ENCODE measurements around the gene GMPS.

- TF ChIP-seq EP300 (IDR thresholded peaks at IDR 0.05; ENCODE audit: borderline replicate concordance) (no peak), EGR1 (IDR thresholded peaks at IDR 0.05) (no peak), CEBPB (IDR thresholded peaks at IDR 0.05) (no peak), YY1 (IDR thresholded peaks at IDR 0.05; ENCODE audit: low read depth) (no peak), TAF1 (IDR thresholded peaks at IDR 0.05; ENCODE audit: low read depth) (no peak), NFIC (IDR thresholded peaks at IDR 0.05) (no peak), MAX (IDR thresholded peaks at IDR 0.05) (no peak), RAD21 (IDR thresholded peaks at IDR 0.05; ENCODE audit: low read depth) (no peak)
- TF ChIP-seq, protein P1, sequence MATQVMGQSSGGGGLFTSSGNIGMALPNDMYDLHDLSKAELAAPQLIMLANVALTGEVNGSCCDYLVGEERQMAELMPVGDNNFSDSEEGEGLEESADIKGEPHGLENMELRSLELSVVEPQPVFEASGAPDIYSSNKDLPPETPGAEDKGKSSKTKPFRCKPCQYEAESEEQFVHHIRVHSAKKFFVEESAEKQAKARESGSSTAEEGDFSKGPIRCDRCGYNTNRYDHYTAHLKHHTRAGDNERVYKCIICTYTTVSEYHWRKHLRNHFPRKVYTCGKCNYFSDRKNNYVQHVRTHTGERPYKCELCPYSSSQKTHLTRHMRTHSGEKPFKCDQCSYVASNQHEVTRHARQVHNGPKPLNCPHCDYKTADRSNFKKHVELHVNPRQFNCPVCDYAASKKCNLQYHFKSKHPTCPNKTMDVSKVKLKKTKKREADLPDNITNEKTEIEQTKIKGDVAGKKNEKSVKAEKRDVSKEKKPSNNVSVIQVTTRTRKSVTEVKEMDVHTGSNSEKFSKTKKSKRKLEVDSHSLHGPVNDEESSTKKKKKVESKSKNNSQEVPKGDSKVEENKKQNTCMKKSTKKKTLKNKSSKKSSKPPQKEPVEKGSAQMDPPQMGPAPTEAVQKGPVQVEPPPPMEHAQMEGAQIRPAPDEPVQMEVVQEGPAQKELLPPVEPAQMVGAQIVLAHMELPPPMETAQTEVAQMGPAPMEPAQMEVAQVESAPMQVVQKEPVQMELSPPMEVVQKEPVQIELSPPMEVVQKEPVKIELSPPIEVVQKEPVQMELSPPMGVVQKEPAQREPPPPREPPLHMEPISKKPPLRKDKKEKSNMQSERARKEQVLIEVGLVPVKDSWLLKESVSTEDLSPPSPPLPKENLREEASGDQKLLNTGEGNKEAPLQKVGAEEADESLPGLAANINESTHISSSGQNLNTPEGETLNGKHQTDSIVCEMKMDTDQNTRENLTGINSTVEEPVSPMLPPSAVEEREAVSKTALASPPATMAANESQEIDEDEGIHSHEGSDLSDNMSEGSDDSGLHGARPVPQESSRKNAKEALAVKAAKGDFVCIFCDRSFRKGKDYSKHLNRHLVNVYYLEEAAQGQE (IDR thresholded peaks at IDR 0.05; ENCODE audit: low read depth) = no peak
Observed at GRCh38 chr3:155979746-155980145, 109.3 kb downstream of the GMPS start.

Data from Ishikawa (cell line).